Brain pericyte (primary cell): ENCODE measurements around the gene PSMB4.
"Not testable (repeated sequence)": the region's sequence is repeated elsewhere in the genome, so short reads cannot be mapped to it uniquely, and the experiment has no call there.

Experiments used
- DNase-seq: peaks from one replicate; pipeline ENCODE4 v3.0.0-alpha.2; 2012; ENCODE audit warnings: low read depth, low spot score

Gene PSMB4

DNA sequence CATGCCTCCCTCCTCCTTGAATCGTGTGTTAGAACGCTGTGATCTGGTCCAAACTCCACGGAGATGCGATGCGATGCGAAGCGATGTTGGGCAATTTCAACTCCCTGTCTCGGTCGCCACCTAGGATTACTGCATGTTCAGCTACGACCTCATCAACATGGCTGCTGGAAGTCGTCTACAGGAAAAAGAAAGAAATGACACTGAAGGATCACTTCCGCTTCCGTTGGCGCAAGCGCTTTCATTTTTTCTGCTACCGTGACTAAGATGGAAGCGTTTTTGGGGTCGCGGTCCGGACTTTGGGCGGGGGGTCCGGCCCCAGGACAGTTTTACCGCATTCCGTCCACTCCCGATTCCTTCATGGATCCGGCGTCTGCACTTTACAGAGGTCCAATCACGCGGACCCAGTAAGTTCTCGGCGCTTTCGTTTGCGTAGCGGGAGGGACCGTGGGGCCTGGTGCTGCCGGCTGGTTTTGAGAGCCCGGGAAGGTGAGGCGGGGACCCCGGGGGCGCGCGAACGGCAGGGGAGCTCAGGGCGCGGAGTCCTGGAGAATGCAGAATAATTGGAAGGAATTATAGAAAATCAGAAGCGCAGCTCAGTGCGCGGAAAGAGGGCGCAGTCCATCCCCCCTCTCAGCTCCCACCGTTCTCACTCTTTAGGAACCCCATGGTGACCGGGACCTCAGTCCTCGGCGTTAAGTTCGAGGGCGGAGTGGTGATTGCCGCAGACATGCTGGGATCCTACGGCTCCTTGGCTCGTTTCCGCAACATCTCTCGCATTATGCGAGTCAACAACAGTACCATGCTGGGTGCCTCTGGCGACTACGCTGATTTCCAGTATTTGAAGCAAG lies at the start of gene PSMB4:
TSS of gene PSMB4 (plus strand) at position 250 of the 848 bp plus-strand sequence. CDS start at position 265, 15 bp downstream.
- peak; percentile 81 for DNase-seq

GRCh38 chr1:151350323-151350722 lies 49.0 kb upstream of the PSMB4 start:
- DNase-seq = not testable (repeated sequence)

DNA sequence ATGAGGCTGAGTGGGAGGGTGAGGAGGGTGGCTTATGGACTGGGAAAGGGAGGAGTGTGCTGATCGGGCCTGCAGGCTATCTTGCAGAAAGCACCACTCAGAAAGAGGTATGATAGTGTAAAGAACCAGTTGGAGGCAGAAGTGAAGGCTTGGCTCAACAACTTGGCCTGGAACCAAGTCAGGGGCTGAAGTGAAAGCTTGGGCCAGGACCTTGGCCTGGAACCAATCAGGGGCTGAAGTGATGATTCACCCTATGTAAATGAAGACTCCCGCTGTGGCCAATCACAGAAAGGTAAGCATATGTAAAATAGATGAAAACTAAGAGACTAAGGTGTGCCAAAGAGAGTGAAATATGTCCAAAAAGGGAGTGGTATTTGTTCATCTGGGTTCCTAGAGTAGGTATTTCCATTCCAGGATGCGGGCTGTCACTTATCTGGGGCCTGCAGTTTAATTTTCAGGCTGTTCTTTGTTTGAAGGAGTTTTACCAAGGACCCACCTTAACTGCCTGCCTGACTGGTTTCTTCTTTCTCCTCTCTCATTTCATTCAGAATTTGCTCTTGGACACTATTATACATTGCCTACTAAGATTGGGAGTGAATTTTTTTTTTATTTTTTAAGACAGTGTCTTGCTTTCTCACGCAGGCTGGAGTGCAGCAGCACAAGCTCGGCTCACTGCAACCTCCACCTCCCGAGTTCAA lies 47.2 kb upstream of the PSMB4 start:
- no peak for DNase-seq

- no peak for DNase-seq
Measured at GRCh38 chr1:151356696-151357095, 42.7 kb upstream of the PSMB4 start.

- no peak for DNase-seq
Measured at GRCh38 chr1:151361883-151362282, 37.5 kb upstream of the PSMB4 start.

DNA sequence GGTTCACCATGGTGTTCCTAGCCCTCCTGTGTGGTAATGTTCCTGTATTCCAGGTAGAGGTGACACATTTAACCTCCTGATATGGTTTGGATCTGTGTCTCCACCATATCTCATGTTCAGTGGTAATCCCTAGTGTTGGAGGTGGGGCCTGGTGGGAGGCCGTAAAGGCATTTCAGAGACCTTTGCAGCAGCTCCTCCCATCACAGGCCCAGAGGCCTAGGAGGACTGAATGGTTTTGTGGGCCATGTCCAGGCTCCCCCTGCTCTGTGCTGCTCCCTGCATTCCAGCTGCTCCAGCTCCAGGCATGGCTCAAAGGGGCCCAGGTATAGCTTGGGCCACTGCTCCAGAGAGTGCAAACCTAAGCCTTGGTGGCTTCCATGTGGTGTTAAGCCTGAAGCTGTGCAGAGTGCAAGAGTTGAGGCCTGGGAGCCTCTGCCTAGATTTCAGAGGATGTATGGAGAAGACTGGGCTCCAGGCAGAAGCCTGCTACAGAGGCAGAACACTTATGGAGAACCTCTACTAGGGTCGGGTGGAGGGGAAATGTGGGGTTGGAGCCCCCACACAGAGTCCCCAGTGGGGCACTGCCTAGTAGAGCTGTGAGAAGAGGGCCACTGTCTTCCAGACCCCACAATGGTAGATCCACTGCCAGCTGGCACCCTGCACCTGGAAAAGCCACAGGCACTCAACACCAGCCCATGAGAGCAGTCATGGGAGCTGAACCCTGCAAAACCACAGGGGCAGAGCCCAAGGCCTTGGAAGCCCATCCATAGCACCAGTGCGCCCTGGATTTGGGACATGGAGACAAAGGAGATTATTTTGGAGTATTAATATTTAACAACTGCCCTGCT lies 36.8 kb upstream of the PSMB4 start:
- DNase-seq = no peak

DNA sequence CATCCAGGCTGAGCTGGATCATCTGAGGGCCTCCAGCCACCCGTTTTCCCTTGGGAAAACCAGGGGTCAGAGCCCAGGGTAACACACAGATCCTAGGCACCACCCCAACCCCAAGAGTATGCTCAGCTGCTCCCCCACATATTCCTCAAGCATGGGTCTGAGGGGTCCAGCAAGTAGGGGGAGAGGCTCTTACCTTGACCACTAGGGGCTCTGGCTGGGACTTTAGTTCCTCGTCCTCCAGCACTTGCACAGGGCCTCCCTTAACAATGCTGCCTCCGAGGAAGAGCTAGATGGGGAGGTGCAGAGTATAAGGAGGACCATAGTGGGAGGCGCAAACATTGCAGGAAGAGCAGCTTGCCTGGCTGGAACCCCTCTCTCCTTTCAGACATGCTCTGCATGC lies 34.4 kb upstream of the PSMB4 start:
- no peak for DNase-seq

DNA sequence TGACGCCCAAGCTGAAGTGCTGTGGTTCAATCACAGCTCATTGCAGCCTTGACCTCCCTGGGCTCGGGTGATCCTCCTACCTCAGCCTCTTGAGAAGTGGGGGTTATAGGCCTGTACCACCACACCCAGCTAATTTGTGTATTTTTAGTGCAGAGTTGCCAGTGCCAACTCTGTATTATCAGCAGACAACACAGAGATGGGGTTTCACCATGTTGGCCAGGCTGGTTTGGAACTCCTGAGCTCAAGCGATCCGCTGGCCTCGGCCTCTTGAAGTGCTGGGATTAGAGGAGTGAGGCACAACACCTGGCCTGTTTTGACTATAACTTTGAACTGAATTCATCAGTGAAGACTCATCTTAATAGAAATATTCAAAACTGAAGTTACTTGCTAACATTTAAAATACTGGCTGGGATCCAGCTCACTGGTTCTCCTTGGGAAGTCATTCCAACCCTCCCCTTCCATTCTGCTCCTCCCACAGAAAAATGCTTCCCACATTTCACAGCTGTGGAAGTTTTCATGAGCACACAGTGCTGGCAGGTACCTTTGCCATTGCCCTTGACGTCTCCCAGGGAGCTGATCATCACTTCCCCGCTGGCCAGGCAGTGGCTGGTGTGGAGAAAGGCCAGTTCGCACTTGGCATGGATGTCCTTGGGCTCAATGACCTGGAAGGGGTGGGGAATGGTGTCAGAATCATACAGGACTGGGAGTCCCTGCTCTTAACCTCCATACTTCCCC lies 31.5 kb upstream of the PSMB4 start:
- no peak for DNase-seq

DNA sequence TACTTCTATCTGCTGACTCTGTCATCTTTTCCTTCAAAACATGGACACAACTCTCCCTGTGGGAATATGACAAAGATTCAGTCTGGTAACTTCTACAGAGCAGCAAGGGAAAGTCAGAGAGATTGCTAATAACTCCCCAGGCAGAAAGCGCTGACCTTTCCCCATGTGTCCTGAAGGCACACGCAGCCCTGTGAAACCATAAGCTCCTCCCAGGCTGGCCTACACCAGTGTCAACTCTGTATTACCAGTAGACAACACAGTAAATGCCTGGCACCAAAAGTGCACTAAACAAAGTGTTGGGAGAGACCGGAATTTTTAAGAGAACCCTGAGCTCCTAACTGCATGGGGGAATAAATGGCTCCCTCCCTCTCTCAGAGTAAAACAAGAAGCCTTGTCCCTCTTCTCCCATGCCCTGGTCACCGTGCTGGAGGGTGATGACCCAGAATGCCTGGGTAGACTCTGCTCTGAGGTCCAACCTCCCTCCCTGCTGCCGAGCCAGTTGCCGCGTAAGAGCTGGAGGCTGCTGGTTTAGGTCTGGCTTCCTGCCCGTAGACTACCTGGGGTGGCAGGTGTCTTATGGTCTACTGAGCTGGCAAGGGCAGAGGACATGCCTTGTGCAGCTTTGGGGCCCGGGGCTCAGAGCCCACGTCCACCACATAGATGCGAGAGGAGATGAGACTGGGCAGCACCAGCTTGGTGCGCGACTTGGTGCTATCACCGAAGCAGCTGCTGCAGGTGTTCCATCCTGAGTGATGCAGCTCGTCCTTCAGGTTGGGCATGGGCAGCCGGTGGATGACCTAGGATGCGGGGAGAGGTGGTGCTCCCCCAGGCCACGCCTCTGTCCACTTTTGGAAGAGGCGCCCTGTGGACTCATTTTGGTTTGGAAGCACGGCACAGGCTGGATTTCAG lies 30.7 kb upstream of the PSMB4 start:
- DNase-seq = no peak

DNA sequence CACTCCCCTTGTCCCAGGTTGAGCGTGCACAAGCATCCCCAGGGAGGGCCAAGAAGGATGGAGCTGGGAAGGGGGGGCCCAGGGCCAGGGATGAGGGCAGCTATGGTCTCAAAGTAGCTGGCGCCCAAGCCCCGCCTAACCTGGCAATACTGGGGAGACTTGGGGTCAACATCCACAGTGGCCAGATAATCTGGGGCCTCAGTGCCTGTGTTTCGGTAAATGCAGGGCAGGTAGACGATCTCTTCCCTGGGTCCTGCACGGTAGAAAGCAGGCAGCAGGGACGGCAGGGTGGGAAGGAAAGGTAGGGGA lies 30.1 kb upstream of the PSMB4 start:
- DNase-seq = no peak

DNA sequence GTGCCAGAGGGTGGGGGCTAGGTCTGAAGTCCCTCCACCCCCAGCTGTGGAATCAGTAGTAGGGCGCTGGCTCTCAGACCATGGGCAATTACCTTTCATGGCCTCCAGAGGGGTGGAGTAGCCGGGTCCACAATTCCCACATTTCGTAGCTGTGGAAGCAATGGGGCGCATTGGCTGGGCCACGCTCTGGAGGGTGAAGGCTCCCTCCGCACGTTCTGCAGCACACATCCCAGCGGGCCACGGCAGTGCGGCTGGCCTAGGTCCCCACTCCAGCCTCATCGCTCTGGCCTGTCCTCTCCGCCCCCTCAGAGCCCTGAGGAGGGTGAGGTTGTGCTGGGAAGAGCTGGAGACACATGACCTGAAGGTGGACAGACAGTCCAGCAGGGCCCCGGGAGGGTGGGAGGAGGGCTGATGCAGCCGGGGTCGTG lies 29.7 kb upstream of the PSMB4 start:
- DNase-seq = no peak

DNA sequence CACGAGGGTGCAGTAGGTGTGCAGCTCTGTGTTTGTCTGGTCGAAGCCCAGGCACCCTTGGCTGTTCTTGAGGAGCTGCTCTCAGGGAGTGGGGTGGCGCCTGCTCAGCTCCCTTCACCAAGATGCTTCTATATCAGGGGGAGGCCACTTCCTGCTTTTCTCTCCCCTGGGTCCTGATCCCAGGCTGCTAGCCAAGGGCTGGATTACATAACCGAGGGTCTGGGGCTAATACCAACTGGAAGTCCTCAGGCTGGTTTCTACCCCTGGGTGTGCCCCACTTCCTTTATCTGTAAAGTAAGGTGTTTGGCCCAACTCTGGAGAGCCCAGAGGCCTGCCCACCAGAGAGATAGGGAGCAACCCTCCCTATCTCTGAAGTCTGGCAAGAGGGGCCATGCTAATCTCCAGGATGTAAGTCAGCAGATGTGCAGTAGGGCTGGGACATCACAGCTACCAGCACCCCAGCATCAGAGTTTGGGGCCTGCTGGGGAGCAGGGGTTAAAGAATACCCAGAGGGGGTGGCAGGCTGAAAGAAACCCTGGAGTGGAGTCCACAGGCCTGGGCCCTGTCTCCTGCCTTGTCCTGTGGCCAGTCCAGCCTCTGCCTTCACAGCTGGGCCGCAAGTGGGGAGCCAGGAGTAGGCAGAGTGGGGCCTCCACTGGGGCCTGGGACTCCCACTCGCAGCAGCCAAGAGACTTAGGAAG lies 29.0 kb upstream of the PSMB4 start:
- DNase-seq = no peak

DNA sequence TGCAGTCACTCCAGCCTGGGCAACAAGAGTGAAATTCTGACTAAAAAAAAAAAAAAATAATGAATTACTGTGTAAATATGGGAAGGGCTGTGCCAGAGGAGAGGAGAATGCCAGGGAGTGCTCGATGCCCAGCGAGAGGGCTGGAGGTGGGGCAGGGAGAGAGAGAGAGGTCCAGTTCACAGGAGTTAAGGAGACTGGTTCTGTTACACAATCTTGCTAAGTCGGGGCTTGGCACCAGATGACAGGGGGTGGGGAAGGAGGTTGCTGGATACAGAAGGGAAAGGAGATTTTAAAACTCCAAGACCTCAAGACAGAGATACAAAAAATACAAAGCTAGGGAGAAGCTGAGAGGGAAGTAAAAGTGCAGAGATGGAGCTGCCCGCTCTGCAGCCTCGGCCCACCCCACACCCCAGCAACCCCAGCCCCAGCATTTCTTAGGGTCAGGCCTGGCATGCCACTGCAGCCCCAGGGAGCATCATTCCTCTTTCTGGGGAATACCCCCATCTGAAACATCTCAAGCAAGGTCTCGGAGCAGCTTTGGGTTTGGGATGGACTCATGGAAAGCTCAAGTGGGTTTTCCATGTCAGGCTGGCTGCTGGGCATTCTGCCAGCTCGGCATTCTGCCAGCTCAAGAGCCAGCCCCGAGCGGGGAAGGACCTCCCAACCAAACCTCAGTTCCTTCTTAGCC lies 27.9 kb upstream of the PSMB4 start:
- no peak for DNase-seq

DNA sequence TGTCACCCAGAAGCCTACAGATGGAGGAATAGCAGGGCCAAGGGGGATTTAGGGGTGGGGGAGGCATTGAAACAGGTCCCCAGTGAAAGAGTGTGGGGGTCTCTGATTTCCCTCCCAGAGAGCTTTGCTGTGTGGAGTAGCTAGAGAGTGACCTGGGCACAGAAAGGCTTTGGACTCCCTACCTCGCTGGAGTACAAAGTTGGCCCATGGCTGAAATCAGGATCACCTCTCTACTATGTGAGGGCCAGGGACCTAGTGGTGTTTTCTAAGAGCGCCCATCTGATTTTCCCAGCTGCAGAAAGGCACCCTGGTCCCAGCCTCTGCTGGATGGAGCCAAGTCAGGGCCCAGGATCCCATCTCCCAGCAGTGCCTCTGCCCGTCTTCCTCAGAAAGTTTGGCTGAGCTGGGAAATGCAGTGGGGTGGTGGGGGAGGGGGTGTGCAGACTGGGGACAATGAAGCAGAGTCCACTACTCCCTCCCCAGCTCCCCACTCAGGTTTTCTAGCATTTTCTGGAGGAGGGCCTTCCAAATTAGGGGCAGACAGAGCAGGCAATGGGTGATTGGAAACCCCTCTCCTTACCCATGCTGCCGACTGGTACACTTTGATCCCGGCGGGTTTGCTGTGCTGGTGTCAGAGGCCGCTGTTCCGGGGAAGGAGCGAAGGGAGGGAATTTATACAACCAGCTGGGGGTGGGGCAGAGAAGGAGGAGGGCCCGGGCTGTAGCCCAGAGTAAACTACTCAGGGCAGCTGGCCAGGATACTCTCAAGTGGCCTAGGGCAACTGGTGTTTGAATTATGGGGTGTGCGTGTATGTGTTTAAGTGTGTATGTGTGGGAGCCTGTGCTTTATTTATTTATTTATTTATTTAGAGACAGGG lies 27.1 kb upstream of the PSMB4 start, which contains the start of gene SELENBP1:
TSS of gene SELENBP1 (minus strand) at position 648 of the 877 bp plus-strand sequence. CDS start at position 584, 64 bp downstream.
- DNase-seq = peak; percentile 29

DNA sequence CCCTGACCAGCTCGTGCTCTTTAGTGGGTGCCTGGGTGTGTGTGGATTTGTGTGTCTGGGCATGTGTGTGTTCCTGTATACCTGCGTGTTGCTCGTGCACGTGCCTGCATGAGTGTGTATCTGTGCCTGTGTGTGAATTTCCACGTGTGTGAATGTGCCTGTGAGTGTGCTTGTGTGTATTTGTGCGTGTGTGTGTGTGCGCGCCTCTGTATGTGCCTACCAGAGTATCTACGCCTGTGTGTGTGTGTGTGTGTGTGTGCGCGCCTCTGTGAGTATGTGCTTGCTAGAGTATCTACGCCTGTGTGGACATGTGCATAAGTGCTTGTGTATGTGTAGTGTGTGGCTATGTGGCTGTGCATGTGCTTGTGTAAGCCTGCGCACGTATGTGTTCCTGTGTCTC lies 26.2 kb upstream of the PSMB4 start:
- no peak for DNase-seq

- no peak for DNase-seq
Measured at GRCh38 chr1:151377150-151377884, 22.1 kb upstream of the PSMB4 start.

GRCh38 chr1:151384584-151384983 lies 14.8 kb upstream of the PSMB4 start:
- no peak for DNase-seq
